HG03460 (cell line): Measurements from ENCODE around the gene NKG7.

Source experiments
- ATAC-seq: cut with Tn5 transposase; IDR thresholded peaks from one replicate; pipeline ENCODE4 v1.9.1; 2021; ENCODE audit not compliant: unreplicated experiment

NKG7 gene

GRCh38 chr19:51391073-51391611 lies 18.7 kb upstream of the NKG7 start:
- ATAC-seq, result no peak

GRCh38 chr19:51389143-51389542 lies 16.7 kb upstream of the NKG7 start:
- no peak for ATAC-seq

DNA sequence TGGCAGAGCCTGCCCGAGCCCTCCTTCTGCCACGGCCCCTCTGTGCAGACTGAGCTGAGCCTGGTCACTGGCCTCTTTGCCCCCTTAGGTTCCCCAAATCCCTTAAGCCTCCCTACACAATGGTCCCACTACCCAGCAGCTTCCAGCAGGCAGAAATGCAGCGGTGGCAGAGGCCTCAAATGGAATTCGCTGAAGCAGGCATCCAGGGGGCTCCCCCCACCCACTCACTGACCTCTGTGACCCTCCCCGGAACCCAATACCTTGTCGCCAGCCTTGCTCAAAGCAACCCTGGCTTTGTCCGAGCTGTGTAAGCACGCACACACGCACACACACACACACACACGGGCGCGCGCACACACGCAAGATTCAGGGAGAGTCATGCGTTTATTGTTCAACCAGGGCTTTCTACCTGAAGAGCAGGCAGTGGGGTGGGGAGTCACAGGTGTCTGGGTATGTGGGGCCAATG lies 15.5 kb upstream of the NKG7 start, which contains the start of gene LIM2:
Gene LIM2, minus strand, starts transcription at position 51 of the 466 bp plus-strand sequence. CDS start 531 bp downstream, outside the sequence.
- no peak for ATAC-seq

DNA sequence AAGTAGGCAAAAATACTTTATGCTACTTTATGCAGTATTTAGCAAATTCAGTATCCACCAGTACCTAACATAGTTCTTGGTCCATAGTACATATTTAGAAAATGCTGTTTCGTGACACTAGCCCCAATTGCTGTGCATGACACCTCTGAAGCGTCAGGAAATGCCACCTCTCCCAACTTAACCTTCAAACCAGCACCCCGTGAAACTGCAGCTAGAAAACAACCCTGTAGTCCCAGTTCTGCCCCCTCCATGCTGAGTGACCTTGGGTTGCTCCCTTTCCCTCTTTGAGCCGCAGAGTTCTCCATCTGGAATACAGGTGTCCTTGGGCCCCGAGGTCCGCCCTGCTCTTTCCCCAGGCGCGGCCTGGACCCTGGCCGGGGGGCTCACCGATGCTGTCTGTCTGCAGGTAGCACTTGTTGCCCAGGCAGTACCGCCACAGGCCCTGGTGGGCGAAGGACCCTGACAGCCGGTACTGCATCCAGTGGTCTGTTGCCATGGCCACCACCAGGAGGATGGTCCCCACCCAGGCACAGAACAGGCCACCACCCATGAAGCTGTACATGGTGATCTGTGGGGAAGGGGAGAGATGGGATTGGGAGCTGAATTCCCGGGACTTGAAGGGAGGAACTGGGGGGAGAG lies 14.5 kb upstream of the NKG7 start:
- no peak for ATAC-seq

DNA sequence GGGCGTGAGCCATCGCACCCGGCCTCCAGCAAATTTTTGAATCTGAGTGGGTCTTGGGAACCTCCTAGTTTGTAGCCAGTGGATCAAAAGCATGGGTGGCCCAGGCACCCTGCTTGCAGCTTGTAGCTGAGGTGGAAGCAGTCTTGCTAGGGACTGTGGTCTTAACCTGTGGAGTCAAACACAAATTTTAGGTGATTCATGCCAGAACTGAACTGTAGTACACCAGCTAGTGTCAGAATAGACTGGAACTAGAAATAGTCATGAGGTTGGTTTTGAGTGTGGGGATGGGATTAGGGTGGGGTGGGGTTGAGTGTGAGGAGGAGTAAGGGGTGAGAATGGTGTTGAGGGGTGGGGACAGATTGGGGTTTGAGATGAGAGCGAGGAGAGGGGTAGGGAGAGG lies 9.6 kb upstream of the NKG7 start:
- ATAC-seq, result no peak

GRCh38 chr19:51380379-51380778 lies 7.9 kb upstream of the NKG7 start:
- no peak for ATAC-seq

DNA sequence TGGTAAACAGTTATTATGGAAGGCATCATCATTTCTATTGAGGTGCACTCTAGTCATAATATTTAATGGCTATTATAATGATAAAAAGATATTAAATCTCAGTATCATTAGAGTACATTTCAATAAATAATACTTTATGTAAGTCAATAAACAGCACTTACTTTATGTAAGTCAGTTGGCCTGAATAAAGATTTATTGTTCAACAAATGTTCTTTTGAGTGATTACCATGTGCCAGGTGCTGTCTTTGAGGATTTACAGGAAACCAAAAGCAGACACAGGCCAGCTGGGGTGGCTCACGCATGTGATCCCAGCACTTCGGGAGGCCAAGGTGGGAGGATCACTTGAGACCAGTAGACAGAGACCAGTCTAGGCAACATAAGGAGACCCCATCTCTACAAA lies 5.0 kb upstream of the NKG7 start:
- ATAC-seq, result no peak

GRCh38 chr19:51375504-51376221 lies 3.2 kb upstream of the NKG7 start:
- ATAC-seq, result no peak

- ATAC-seq, result no peak
These were observed 319 bp downstream of the NKG7 start for GRCh38 chr19:51372021-51372648.

DNA sequence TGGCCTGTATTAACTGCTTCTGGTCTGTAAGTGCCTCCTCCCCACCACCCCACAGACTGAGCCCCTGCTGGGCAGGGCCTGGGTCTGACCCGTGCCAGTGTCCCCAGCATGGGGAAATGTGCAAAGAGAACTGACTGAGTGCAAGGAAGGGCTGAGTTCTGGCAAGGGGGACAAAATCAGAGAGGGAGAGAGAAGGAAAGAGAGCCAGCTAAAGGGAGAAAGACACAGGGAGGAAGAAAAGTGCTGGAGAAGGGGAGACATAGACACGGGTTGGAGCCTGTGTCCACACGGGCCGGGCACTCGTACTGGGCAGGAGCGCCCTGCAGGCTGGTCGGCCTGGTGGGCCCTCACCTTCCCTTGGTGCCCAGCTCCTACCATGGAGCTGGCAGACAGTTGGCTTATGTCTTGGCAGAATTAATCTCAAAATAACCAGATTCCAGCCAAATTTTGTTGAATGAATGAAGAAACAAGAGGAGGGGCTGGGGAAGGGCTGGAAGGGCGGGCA lies 1.2 kb downstream of the NKG7 start:
- no peak for ATAC-seq

DNA sequence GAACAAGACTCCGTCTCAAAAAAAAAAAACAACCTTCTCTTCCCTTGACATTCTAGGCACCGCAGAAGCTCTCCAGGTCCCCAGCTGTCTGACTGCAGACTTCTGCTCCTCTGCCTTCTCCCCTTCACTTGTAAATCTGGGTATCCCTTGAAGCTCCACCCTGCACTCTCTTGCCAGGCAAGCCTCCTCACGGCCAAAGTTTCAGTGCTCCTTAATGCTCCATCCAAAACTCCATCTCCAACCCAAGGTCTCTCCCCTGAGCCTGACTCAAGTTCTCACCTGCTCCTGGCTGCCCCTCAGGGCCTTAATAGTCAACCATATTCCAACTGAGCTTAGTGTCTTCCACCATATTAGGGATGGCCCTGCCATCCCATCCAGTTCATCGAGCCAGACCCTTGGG lies 2.2 kb downstream of the NKG7 start:
- no peak for ATAC-seq

GRCh38 chr19:51368366-51369282 lies 3.8 kb downstream of the NKG7 start, which contains the start of gene CLDND2:
TSS of gene CLDND2 (minus strand) at chr19:51369003. CDS start at chr19:51368577, 426 bp downstream.
- ATAC-seq, result no peak

GRCh38 chr19:51367565-51368365 lies 4.7 kb downstream of the NKG7 start:
- ATAC-seq, result peak; percentile 59

DNA sequence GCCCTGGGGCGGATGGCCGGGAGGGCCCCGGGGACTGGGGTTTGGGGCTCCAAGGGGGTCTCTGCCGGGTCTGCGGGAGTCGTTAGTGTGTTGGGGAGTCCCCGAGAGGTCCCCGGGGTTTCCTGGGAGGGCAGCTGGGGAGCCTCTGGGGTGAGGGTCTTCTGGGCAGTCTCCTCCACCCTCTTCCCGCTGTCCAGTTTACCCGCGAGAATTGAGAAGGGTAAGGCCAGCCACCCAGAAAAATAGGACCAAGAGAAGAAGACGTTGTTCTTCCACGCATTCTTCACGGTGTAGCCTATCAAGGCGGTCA lies 5.2 kb downstream of the NKG7 start:
- ATAC-seq, result no peak

DNA sequence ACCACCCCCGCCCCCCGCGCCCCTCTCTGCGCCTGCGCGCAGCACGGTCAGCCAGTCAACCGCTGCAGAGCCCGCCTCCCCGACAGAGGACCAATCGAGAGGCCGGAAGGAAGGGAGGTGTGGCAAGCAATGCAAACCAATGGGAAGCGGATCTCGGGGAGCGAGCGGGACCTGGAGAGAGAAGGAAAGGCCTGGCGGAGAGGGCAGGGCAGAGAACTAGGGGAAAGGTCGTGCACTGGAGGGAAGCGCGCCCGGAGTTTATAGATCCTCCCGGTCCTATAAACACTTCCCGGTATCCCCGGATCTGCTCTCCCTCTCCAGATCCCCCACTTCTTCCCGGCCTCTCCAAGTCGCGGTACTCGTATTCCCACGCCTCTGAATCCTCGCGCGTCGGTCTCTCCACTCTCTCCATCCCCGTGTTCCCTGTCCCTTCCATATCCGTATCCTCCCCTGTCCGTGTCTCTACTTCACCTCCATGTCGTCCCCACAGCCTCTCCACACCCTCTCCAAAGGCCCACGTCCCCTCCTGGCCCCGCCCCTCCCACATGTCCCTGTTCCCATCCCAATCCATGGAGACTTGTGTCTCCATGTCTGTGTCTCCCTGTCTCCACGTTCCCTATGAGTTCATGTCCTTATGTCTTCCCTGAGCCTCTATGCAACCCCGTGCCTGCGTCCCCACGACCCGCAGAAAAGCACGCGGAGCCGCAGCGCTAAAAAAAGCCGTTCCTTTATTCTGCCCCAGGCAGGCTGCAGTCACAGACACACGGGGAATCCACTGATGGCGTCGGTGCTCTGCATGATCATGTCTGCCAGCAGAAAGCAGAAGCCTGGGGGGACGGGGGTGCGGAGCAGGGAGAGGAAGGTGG lies 5.8 kb downstream of the NKG7 start:
- peak; percentile 44 for ATAC-seq

GRCh38 chr19:51365965-51366388 lies 6.5 kb downstream of the NKG7 start, which contains the start of gene ETFB:
TSS of gene ETFB (minus strand) at chr19:51366388. CDS start at chr19:51366326, 62 bp downstream.
- ATAC-seq, result no peak

GRCh38 chr19:51365211-51365964 lies 7.1 kb downstream of the NKG7 start:
- ATAC-seq, result no peak
